GM19328 (cell line): ENCODE measurements around the gene EEA1.
"Not testable (repeated sequence)": the region's sequence is repeated elsewhere in the genome, so short reads cannot be mapped to it uniquely, and the experiment has no call there.

Experiments
- ATAC-seq: cut with Tn5 transposase; IDR thresholded peaks from one replicate; pipeline ENCODE4 v1.9.1; 2021; ENCODE audit warnings: mild to moderate bottlenecking, moderate library complexity; ENCODE audit not compliant: unreplicated experiment

The EEA1 gene

DNA sequence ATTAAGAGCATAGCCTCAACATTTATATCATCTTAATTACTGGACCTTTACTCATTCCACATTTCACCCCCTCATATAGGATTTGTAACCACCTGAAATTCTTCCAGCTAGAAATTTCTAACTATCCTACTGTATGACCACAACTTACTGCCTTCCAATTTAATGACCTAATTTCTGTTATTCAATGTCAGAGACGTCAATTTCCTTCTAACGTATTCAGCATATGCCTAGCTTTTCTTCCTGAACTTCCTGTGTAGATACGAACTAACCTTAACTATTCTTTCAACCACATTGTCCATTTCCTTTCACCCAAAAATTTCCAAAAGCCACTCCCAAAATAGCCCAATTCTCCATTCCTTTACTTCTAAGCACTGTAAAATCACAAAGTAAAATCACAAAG, 108.0 kb downstream of the EEA1 start:
- no peak for ATAC-seq

DNA sequence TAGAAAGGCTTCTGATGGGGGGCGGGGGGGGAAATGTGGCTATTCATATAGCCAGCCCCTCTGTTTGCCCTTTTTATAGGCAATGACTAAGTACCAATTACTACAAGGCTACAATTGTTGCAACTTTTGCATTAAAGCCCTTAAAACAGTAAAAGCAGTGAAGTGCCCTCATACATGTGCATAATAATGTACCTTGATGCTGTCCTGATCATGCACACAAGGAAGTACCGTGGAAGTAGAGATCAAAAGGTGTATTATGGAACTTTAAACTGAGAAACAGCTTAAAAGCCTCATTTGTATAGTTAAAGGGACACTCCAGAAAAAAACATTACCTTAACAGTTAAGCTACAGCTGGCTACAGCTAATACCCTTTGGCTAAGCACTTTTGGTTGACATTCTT, 114.5 kb downstream of the EEA1 start:
- no peak for ATAC-seq

DNA sequence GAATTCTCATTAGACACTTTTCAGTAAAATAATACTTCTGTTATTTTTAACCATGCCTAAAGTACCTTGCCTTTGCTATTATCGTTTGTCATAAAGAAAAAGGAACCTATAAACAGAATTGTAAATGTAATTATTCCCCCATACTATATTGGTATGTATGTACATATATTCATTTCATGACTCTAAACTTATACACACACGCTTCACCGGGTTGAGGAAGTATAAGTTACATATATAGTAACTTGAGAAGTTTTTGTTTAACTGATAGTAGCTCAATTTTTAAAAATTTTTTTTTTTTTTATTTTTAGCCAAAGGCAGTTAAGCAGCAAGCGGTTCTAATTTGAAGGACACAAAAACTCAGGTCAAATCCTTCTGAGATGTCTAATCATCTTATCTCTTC, 118.7 kb downstream of the EEA1 start:
- ATAC-seq = no peak

DNA sequence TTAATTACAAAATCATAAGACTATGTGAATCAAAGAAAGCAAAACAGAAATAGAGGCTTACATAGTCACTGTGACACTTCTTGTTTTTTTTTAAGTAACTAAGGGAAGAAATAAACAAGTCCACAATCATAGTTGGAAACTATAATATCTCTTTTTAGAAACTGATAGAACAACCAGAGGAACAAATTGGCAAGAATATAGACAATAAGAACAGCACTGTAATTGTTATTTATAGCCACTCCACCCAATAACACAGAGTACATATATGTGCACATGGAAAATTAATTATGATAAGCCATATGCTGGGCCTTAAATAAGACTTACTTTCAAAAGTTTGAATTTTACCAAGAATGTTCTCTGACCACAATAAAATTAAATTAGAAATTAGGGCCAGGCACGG, 125.2 kb downstream of the EEA1 start:
- no peak for ATAC-seq

DNA sequence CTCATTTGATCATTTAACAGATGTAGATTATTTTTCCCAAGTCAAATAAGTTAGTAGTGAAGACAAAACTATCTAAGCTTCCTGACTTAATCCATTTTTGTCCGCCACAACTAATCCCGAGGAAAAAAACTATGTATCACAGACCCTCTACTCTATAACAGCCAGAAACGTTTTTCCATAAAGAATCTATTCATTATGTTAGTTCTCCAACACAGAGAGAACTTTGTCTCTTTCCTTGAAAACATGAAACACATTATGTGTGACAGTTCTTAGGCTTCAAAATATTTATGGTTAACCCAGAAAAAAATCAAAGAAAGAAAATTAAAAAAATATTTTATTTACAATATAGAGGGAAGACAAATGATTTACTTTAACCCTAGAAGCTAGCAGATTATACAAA, 126.2 kb downstream of the EEA1 start:
- ATAC-seq = no peak

DNA sequence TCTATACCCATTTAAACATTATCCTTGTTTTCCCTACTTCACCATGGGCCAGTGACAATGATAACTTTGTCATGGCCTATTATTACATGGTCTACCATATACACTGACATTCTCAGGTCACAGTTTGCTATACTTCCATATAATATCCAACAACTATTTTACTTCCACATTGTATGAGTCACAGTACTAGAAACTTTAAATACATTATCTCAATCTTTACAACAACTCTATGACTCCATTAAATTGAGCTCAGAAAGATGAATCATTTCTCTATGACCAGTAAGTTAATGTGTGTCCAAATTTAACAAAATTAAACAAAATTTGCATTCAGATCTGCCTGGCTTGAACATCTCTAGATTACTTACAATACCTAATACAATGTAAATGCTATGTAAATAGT, 132.4 kb downstream of the EEA1 start:
- no peak for ATAC-seq

DNA sequence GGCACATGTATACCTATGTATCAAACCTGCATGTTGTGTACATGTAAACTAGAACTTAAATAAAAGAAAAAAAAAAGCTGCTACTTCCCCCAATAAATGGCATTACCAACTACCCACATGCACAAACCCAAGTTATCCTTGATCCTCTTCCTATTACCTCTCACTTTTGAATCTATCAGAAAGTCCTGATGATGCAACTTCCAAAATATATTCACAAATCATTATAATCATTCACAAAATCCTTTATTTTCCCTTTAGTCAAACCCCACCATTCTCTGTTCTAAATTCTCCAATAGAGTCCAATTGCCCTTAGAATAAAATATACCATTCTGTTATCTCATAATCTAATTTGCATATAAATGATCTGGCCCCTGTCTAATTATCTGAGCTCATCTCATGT, 134.3 kb downstream of the EEA1 start:
- ATAC-seq = no peak

DNA sequence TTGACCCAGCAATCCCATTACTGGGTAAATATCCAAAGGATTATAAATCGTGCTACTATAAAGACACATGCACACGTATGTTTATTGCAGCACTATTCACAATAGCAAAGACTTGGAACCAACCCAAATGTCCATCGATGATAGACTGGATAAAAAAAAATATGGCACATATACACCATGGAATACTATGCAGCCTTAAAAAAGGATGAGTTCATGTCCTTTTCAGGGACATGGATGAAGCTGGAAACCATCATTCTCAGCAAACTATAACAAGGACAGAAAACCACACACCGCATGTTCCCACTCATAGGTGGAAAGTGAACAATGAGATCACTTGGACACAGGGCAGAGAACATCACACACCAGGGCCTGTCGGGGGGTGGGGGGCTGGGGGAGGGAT, 134.7 kb downstream of the EEA1 start:
- not testable (repeated sequence) for ATAC-seq

DNA sequence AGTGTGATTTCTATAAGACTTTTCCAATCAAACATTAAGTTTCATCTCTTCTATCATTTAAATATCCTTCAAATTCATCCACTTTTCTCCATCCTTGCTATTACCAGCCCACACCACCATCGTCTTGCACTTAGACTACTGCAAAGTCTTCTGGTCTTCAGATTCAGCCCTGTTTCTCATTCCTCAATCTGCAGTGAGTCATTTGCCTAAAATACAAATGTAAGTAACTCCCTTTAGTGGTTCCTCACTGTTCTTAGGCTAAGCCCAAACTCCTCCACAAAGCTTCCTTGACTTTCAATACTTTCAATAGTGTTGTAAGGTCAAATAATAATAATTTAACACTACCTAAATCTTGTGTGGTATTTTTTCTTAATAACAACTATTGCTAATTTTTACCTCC, 143.1 kb downstream of the EEA1 start:
- ATAC-seq = no peak

DNA sequence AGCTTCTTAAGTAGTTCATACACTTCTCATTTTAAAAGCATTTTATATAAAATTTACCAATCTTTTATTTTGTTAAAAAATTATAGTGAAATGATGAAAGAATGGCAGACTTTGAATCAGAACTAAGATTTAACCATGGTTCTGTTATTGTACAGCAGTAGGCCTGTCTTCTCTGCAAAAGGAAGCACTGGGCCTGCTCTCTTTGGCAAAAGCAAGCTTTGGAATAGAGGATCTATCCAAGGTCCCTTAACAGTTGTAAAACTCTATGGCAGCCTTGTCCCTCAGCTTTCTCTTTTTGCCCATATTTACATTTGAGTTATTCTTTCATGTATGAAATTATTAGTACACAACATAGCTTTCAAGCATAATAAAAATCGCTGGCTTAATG, 143.5 kb downstream of the EEA1 start:
- no peak for ATAC-seq

DNA sequence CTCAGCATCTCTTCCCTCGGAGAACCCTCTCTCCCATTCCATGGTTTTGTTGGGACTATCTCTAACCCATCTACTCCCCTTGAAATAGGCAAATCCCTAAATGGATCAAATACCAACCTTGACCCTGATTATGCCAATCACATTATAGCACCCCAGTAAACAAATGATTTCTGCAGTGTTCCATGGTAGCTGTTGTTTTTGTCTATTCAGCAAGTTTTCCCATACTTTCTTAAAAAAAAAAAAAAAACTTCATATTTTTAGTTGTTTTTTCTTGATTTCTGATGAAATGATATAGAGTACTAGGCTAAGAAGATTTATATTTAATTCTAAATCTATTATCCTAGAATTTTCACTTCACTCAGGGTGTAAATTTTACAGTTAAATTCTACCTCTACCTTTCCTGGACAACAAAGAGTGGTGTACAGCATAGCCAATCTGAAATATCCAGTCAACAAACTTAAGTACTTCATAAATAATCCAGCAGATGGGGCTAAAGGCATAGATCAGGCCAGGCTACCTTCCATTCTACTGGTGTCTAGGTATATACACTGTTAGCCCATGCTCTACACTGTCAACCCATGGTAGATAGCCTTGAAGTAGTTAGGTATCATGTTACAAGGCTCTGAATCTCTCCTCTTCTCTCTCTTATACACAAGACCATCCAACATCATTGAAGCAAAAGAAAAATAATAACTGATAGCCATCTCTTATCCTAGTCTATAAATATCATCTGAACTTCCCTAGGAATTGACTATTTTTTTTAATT, 144.1 kb downstream of the EEA1 start:
- ATAC-seq = peak; percentile 94

DNA sequence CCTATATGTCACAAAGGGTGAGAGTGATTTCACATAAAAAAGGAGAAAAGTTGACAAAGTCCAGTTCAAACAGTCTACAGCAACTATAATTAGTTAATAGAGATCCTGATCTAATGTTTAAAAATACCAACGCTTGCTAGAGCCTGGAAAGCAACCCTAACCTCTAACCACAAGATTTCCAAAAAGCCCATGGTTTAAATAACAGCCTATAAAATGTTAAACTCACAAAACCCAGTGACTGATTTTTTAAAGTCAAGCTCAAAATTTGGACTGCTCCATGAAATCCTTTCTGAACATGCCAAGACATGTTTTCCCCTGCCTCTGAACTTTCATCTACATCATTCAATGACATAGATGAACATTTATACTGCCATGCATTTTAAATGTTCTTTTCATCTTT, 144.7 kb downstream of the EEA1 start:
- no peak for ATAC-seq

DNA sequence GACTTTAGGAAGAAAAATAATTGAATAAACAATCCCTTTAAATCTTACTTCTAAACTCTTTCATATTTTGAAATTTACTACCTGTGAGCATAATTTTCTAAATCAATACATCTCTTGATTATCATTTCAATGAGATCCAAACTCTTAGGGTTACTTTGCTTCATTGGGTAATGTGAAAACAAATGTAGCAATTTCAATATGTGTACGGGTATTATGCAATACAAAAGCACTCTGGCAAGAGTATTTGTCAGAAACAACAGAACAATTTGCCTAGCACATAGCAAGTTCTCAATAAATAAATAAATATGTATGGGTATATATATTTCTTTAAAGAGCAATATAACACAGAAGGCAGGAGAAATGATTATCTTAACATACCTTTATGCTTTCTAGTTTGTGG, 149.2 kb downstream of the EEA1 start:
- ATAC-seq = no peak

DNA sequence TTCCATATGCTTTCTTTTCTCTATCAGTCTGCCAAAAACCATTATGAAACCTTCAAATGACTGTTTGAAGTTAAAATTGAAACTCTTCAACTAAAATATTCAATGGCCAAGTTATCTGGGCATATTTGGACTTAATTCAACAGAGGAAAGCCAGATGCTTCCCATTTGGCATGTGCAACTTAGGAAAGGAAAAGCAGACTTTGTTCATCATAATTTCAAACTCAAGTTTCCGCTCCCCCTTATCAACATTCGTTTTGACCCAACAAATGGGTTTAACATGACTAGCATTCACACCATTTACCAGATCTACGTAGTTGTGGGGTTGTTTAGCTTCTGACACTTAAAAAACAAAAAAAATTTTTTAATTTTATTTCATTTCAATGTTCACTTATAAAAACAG, 150.6 kb downstream of the EEA1 start:
- no peak for ATAC-seq

DNA sequence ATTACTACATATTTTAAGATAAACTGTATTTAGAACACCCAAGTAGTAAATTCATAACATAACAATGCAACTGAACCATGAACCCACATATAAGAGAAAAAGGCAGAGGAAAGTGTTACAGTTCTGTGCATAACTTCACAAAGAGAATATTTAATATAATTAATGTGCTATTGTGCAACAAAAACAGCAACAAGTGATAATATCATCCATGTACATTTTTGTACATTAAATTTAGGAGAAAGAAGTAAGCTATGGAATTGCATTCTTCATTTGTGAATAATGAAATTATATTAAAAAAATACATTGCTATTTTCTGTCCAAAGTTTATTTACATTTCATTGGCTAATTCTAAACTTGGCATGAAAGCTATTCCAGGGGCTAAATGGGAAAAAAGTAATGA, 153.7 kb downstream of the EEA1 start:
- ATAC-seq = no peak

DNA sequence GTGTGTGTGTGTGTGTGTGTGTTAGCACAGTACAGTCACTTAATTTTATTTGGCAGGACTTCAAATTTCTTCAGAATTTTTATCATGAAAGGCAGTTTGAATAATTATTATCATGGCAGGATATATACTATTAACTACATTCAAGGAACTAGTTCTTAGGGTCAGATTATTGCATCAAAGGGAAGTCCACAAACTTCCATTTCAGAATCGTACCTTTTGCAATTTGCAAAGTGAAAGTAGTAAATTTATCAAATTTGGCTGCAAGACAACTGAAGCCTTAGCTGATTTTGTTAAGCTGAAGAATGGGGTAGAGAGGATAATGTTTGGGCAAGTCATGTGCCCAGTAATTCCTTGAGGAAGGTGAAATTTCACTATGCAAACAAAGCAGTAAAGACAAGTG, 158.1 kb downstream of the EEA1 start:
- ATAC-seq = no peak

DNA sequence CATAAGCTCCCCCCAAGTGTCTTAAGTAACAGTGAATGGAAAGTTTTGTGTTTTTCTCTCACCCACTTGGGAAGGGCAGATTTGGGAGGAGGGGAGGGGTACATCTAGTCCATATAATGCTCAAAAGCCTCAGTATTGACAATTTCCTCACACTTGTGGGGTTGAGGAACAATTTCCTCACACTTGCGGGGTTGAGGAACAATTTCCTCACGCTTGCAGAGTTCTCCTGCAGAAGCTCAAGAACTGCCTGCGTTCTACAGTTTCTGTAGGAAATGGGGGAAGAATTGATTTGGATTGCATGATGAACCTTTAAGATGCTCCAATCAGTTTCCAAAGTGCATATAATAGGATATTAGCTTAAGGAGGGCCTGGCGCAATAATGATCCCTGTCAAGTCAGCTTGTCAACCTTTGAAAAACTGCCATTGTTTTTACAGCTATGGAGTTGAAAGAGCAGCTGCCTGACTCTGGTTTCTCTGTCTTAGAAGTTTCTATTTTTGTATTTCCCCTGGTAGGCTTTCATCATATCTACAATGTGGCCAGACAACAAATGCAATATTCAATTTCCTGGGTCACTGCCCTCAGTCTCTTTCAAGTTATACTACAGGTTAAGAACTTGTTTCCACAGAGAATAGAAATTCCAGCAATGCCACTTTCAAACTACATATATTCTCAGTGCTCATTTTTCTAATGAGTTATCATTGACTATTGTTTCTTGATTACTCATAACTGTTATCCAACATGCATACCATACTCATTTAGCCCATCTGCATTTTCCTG, 159.8 kb downstream of the EEA1 start:
- peak; percentile 77 for ATAC-seq

DNA sequence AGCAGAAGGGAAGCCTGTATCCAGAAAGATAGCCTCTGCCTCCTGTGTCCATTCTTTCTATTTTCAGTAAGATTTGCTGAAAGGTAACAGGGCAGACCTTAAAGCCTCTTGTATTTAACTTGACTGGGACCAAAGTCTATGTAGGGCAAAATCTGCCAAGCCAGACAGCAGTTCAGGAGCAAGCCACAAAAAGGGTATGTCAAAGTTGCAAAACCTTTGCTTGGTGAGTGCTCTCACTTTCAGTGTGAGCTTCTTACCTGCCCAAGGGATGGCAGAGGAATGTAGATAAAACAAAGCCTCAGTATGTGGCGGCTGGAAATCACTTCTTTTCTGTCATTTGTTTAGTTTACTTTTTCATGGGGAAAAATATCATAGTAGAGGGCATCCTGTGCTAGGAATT, 163.2 kb downstream of the EEA1 start:
- no peak for ATAC-seq

DNA sequence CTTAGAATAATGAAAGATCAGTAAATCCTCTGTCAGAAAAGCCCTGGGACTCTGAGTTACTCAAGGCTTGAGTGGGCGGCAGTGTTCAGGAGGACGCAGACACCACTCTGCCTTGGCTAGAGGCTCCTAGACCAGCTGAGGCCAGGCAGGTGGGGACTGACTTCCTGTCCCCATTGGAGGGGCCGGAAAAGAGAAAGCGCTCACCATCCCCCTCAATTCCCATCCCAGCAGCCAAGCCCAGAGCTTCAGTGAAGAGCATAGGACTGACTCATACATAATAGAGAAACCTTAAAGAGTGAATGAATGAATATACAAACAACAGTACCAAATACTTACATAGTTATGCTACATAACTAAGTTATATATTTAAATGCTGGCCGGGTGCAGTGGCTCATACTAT, 164.3 kb downstream of the EEA1 start:
- no peak for ATAC-seq

DNA sequence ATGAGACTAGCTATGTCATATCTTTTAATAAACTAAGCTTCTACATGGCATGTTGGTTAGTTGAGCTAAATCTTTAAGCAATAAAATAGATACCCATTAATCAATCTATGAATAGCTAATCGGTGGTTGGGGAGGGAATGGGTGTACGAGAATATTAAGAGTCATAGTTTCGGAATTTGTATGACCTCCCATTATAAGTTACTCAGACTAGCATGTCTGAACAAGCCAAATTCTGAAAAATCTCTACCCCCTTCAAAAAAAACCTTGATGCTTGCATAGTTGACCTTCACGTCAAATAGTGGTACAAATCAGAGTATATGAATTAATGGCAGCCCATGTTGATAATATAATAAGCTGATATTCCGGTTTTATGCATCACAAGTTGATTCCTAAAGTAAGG, 166.3 kb downstream of the EEA1 start:
- no peak for ATAC-seq

DNA sequence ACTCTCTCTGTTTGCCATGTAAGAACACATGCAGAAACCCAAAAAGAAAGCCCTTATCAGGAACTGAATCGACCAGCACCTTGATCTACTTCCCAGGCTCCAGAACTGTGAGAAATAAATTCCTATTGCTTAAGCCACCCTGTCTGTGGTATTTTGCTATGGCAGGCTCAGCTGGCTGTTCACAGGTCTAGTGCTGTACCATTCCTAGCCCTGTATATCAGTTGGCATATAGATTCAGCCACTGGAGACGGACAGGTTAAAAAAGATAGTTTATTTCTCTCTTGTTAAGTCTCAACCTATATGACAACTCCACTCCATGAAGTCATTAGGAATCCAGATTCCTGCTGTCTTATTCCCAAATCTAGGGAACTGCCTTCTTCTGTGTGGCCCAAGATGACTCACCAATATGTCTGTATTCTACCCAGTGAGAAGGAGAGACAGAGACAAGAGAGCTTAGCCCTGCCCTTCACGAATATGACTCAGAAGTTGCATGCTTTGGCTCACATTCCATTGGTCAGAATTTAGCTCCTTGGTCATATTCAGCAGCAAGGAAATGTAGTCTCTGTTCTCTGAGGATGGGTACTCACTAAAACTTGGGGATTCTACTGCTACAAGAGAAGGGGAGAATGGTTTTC, 169.3 kb downstream of the EEA1 start:
- no peak for ATAC-seq

DNA sequence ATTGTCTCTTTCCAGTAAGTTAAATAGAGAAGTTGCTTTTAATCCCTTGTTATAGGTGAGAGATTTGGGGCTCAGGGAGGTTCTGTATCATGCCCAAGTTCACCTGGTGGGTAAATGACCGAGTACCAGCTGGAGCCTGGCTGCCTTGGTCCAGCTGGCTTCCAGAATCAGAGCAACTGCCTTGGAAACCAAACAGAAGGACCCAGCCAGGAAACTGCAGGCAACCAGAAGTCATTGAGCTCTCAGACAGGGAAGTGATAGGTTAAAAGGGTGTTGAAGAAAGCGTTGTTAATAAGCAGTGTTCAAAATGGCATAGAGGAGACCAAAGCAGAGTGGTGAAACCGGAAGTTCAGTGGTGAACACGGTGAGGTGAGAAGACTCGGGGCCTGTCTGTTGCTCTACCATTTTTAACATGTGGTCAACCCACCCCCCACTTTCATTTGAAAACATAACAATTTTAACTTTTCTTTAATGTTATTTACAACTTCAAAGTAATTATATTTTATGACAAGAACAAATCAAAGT, 171.4 kb downstream of the EEA1 start:
- ATAC-seq = no peak
